ENCODE results near the gene RARG. TPM values are rescaled to one million over a fixed set of nuclear protein-coding genes. Genes with fewer than 3 reads are reported as not detected.

Gene RARG
- total RNA-seq, 1 donor from 2014 or later, result 18.2 TPM

GRCh38 chr12:53200107-53200457 lies 31.9 kb downstream of the RARG start:
- ATAC-seq, result no peak
- intact Hi-C loops (cut with DNase I), result no loop called here
- no peak for DNase-seq (ENCODE audit: missing footprints)

GRCh38 chr12:53199700-53200099 lies 32.3 kb downstream of the RARG start:
- ATAC-seq (no peak), DNase-seq (ENCODE audit: missing footprints) (no peak)
- intact Hi-C loops (cut with DNase I), result no loop called here

DNA sequence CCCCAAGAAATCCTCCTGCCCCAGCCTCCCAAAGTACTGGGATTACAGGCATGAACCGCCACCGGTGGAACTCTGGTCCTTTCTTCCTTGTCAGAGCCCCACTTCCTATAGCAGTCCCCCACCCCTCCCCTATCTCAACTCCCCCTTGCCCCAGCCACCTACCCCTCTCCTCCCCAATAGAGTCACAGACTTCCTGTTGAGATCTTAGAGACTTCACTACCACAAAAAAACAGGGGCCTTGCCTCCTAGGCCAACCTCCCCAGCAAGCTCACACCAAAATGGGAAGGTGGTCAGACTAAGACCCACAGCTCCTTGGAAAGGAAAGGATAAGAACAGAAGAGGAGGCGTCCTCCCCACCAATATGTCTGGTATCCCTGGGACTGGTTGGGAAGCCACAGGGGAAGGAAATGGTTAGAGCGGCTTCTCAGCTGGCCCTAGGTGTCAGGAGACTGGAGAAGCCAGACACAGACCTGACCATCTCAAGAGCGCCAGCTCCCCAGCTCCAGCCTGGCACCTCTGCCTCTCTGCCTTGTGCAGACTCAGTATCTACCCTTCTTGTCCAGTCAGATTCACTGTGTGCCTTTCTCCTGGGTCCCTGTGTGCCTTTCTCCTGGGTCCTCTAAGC lies 33.4 kb downstream of the RARG start:
- ATAC-seq (no peak), DNase-seq (ENCODE audit: missing footprints) (no peak)
- intact Hi-C loops (cut with DNase I), result no loop called here

- intact Hi-C loops (cut with DNase I), result loop anchor here (1.0 to 2.0 kb wide), 2 partner anchors 38 to 131 kb away; no protein-coding TSS in a partner anchor
- DNase-seq (ENCODE audit: missing footprints), result no peak
- ATAC-seq, result peak; percentile 2
Observed at GRCh38 chr12:53197011-53197640, 34.9 kb downstream of the RARG start.

- intact Hi-C loops (cut with DNase I), result loop anchor here (2.0 kb wide), 1 partner anchor 38 kb away; no protein-coding TSS in a partner anchor
- no peak for DNase-seq (ENCODE audit: missing footprints)
- no peak for ATAC-seq
Observed at GRCh38 chr12:53196486-53196885, 35.5 kb downstream of the RARG start.

GRCh38 chr12:53195516-53196420 lies 36.2 kb downstream of the RARG start:
- ATAC-seq (no peak), DNase-seq (ENCODE audit: missing footprints) (no peak)
- intact Hi-C loops (cut with DNase I), result loop anchor here (2.0 kb wide), 1 partner anchor 37 kb away; no protein-coding TSS in a partner anchor

- no peak for ATAC-seq
- intact Hi-C loops (cut with DNase I), result no loop called here
- DNase-seq (ENCODE audit: missing footprints), result no peak
Observed at GRCh38 chr12:53194973-53195372, 37.0 kb downstream of the RARG start.

DNA sequence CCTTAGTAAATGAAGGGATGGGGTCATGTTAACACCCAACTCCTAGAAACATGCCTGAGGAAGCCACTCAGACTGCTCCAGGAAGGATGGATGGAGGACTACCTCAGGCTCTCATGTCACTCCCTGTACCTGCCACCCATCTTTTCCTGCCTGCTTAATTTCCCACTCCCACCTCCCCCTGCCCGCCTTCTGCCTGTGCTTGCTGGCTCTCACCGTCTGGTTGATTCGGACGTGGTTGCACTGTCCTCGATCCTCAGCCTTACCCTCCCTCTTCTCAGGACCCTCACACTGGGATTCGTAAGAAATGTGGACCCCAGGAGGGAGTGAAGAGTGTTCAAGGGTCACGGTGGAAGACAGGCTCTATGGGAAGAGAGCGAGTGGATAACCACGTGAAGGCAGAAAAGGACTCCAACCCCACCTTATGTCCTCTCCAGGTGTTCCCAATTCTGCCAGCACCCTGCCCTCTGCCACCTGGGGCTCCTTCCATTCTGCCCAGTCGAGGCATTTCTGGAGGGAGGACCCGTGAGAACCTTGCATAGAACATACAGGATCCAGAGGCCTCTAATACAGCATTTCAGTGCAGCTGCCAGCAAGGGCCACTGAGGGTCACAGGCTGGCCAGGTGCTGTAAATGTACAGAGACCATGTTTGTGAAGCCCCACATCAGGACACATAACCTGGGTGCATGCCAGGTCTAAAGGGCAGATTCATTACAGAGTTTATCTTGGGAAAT lies 37.9 kb downstream of the RARG start:
- no peak for ATAC-seq
- no peak for DNase-seq (ENCODE audit: missing footprints)
- intact Hi-C loops (cut with DNase I), result no loop called here

DNA sequence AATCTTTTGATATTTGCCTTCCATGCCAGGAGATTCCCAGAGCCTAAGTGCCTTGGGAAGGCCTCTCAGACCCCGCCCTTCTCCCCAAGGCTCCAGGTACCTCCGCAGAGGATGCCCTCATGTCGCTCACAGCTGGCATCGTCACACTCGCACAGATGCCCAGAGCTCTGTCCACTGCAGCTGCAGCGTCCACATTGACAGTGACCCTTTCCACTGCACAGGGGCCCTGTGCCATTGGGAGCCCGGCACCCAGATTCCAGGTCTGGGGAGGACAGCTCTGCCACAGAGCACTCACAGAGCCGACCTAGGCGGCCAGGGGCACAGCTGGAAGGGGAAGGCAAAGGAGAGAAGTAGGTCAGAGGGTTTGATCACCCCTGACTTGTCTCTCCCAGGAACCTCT lies 39.0 kb downstream of the RARG start:
- intact Hi-C loops (cut with DNase I), result no loop called here
- ATAC-seq, result no peak
- no peak for DNase-seq (ENCODE audit: missing footprints)

- ATAC-seq, result no peak
- intact Hi-C loops (cut with DNase I), result no loop called here
- no peak for DNase-seq (ENCODE audit: missing footprints)
Observed at GRCh38 chr12:53192531-53193021, 39.4 kb downstream of the RARG start.

GRCh38 chr12:53191885-53192530 lies 40.0 kb downstream of the RARG start:
- ATAC-seq (no peak), DNase-seq (ENCODE audit: missing footprints) (no peak)
- intact Hi-C loops (cut with DNase I), result no loop called here

- no peak for ATAC-seq
- no peak for DNase-seq (ENCODE audit: missing footprints)
- intact Hi-C loops (cut with DNase I), result no loop called here
Observed at GRCh38 chr12:53191096-53191884, 40.7 kb downstream of the RARG start.

- DNase-seq (ENCODE audit: missing footprints), result peak; percentile 82
- intact Hi-C loops (cut with DNase I), result no loop called here
- peak; percentile 86 for ATAC-seq
Observed at GRCh38 chr12:53190108-53190729, 41.8 kb downstream of the RARG start.

- no peak for DNase-seq (ENCODE audit: missing footprints)
- intact Hi-C loops (cut with DNase I), result no loop called here
Observed at GRCh38 chr12:53187145-53187899, 44.7 kb downstream of the RARG start.

DNA sequence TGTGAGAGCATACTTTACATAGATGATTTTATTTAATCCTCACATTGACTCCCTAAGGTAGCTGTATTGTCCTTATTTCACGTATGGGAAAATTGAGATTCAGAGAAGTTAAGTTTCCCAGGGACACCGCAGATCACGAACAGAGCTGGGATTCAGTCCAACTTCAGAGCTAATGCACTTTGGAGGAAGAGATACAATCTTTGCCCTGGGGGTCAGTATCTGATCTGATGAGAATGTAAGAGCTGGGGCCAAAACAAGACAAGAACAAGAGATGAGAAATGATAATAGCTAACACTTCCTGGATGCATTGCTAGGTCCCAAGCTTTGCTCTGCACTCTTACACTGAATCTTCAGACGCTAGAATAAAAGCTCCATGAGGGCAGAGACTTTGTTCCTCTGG lies 45.3 kb downstream of the RARG start:
- intact Hi-C loops (cut with DNase I), result no loop called here
- DNase-seq (ENCODE audit: missing footprints) (no peak), ATAC-seq (no peak)

More at GRCh38 chr12:53187145-53187899, 44.7 kb downstream of the RARG start:
- no peak for ATAC-seq

- no peak for ATAC-seq
- intact Hi-C loops (cut with DNase I), result no loop called here
- DNase-seq (ENCODE audit: missing footprints), result no peak
Observed at GRCh38 chr12:53185582-53186153, 46.3 kb downstream of the RARG start.
